Osteoblast (primary cell): ENCODE results near the gene TRMT10B. TPM values are rescaled to one million over a fixed set of nuclear protein-coding genes. Genes with fewer than 3 reads are reported as not detected.

Experiments used
- DNase-seq: peaks from one replicate; pipeline ENCODE4 v3.0.0; 2011; ENCODE audit warnings: low spot score, mixed read lengths; ENCODE audit not compliant: insufficient read length; ENCODE audit errors: missing footprints
- H2AFZ ChIP-seq: 2 replicates; pipeline ENCODE4 v1.6.0; 2011; ENCODE audit warnings: mild to moderate bottlenecking, low read length
- H3K27ac ChIP-seq: 2 replicates; pipeline ENCODE4 v1.5.1; 2011; ENCODE audit warnings: mild to moderate bottlenecking, low read depth, low read length, moderate library complexity
- H3K27me3 ChIP-seq: 2 replicates; pipeline ENCODE4 v1.6.0; 2012; ENCODE audit warnings: mild to moderate bottlenecking, control low read depth, inconsistent platforms, low read length, moderate library complexity; ENCODE audit not compliant: insufficient read depth
- H3K36me3 ChIP-seq: 2 replicates; pipeline ENCODE4 v1.5.1; 2011; ENCODE audit warnings: mild to moderate bottlenecking, low read length, control low read depth, moderate library complexity; ENCODE audit not compliant: insufficient read depth
- H3K4me1 ChIP-seq: 2 replicates; pipeline ENCODE4 v1.5.1; 2011; ENCODE audit warnings: mild to moderate bottlenecking, low read length, control low read depth, moderate library complexity; ENCODE audit not compliant: insufficient read depth
- H3K4me2 ChIP-seq: 2 replicates; pipeline ENCODE4 v1.6.0; 2011; ENCODE audit warnings: mild to moderate bottlenecking, low read length; ENCODE audit not compliant: insufficient read depth
- H3K4me3 ChIP-seq: fragments of 200-600 bp; sonication (generic); 3 replicates; pipeline ENCODE4 v1.5.1; 2012; ENCODE audit warnings: mild to moderate bottlenecking, low read length, inconsistent platforms; ENCODE audit not compliant: insufficient read depth
- H3K79me2 ChIP-seq: 2 replicates; pipeline ENCODE4 v1.6.0; 2012; ENCODE audit warnings: mild to moderate bottlenecking, low read length, control low read depth, inconsistent platforms; ENCODE audit not compliant: insufficient read depth
- H3K9me3 ChIP-seq: 2 replicates; pipeline ENCODE4 v1.5.1; 2011; ENCODE audit warnings: low read depth, low read length, control low read depth
- H4K20me1 ChIP-seq: 2 replicates; pipeline ENCODE4 v1.6.0; 2012; ENCODE audit warnings: mild to moderate bottlenecking, low read length, control low read depth; ENCODE audit not compliant: insufficient read depth
- CTCF ChIP-seq: IDR thresholded peaks from 2 replicates; pipeline ENCODE4 v1.5.1; 2011; ENCODE audit warnings: mild to moderate bottlenecking, low read depth, low read length, moderate library complexity; ENCODE audit errors: extremely low read depth
- total RNA-seq: library from RNA; depleted of rRNA; stranded (reverse); fragments of >200 nt; gene quantifications from 2 replicates; pipeline ENCODE4 v1.2.3, GENCODE V29; 2012

Gene TRMT10B
- total RNA-seq, 1 donor: 3.3 TPM

GRCh38 chr9:37732086-37732741 lies 21.4 kb upstream of the TRMT10B start:
- no peak for DNase-seq
- H3K4me2 ChIP-seq: no peak overlapping the region

GRCh38 chr9:37732952-37733351 lies 20.7 kb upstream of the TRMT10B start:
- TF ChIP-seq CTCF: no peak
- H3K4me2 ChIP-seq: no peak overlapping the region
- H4K20me1 ChIP-seq: no peaks in the 10 kb centered on the region
- no peaks in the 10 kb centered on the region for H3K36me3 ChIP-seq
- peaks cover 57% of the 10 kb centered on the region for H3K27me3 ChIP-seq
- H3K9me3 ChIP-seq: no peaks in the 10 kb centered on the region
- no peak for DNase-seq
- H3K27ac ChIP-seq: no peak overlapping the region
- peaks cover 3% of the 10 kb centered on the region for H3K4me1 ChIP-seq
- no peak overlapping the region for H2AFZ ChIP-seq
- no peaks in the 10 kb centered on the region for H3K79me2 ChIP-seq
- H3K4me3 ChIP-seq: no peak overlapping the region

More at GRCh38 chr9:37732086-37732741, 21.4 kb upstream of the TRMT10B start:
- peaks cover 3% of the 10 kb centered on the region for H3K4me1 ChIP-seq
- peaks cover 59% of the 10 kb centered on the region for H3K27me3 ChIP-seq
- no peak overlapping the region for H3K27ac ChIP-seq
- H3K36me3 ChIP-seq: no peaks in the 10 kb centered on the region
- no peak overlapping the region for H3K4me3 ChIP-seq
- no peak for TF ChIP-seq CTCF
- no peaks in the 10 kb centered on the region for H3K79me2 ChIP-seq
- H2AFZ ChIP-seq: no peak overlapping the region
- no peaks in the 10 kb centered on the region for H3K9me3 ChIP-seq
- H4K20me1 ChIP-seq: no peaks in the 10 kb centered on the region

- Histone ChIP-seq H3K4me3 (no peak overlapping the region), H4K20me1 (no peaks in the 10 kb centered on the region), H3K27ac (no peak overlapping the region), H2AFZ (no peak overlapping the region), H3K4me1 (no peaks in the 10 kb centered on the region), H3K4me2 (no peak overlapping the region), H3K9me3 (no peaks in the 10 kb centered on the region), H3K79me2 (no peaks in the 10 kb centered on the region), H3K27me3 (peaks cover 29% of the 10 kb centered on the region), H3K36me3 (no peaks in the 10 kb centered on the region)
- TF ChIP-seq CTCF: no peak
- no peak for DNase-seq
These were observed 14.4 kb upstream of the TRMT10B start for GRCh38 chr9:37739222-37739621.

- peak; percentile 56 for DNase-seq
- Histone ChIP-seq H3K36me3 (no peaks in the 10 kb centered on the region), H3K9me3 (no peaks in the 10 kb centered on the region), H3K4me1 (no peaks in the 10 kb centered on the region), H3K79me2 (no peaks in the 10 kb centered on the region), H3K4me2 (no peak overlapping the region), H4K20me1 (no peaks in the 10 kb centered on the region), H2AFZ (no peak overlapping the region), H3K27me3 (peaks cover 27% of the 10 kb centered on the region), H3K4me3 (no peak overlapping the region), H3K27ac (no peak overlapping the region)
- no peak for TF ChIP-seq CTCF
These were observed 13.5 kb upstream of the TRMT10B start for GRCh38 chr9:37740128-37740527.
